Measurements from ENCODE around the gene PRX. TPM values are rescaled to one million over a fixed set of nuclear protein-coding genes. Genes with fewer than 3 reads are reported as not detected.

PRX gene
- total and polyA plus RNA-seq, 2 of the 4 experiments (the other 2 are of a cell fraction) = 0.90 to 1.7 TPM

- Histone ChIP-seq H4K20me1 (ENCODE audit: insufficient read depth, low read length) (peaks cover 4% of the 10 kb centered on the region; the same call in 1 of the 2 replicates), H3K4me1 (ENCODE audit: control insufficient read depth, insufficient read depth, low read length) (peaks cover 9% of the 10 kb centered on the region), H3K23ac (ENCODE audit: low read depth, low read length) (no peak overlapping the region), H4K5ac (ENCODE audit: low read depth, low read length) (no peak overlapping the region), H2BK120ac (ENCODE audit: low read depth, low read length) (no peak overlapping the region), H3K79me1 (ENCODE audit: low read depth in 1 of 2, low read length in 2 of 2) (peaks cover 2 to 19% of the 10 kb centered on the region in 2 experiments; a peak in 2 of 4 replicates), H3K36me3 (ENCODE audit: control insufficient read depth, insufficient read depth, low read length) (peaks cover 12% of the 10 kb centered on the region), H3K18ac (ENCODE audit: low read depth, low read length) (no peak overlapping the region), H2AK9ac (replicated peaks; ENCODE audit: low read depth, low read length, poor library complexity) (no peak overlapping the region), H3K27me3 (ENCODE audit: control insufficient read depth, insufficient read depth, low read length) (no peaks in the 10 kb centered on the region), H4K91ac (ENCODE audit: insufficient read depth, low read depth, low read length) (no peak overlapping the region; the same call in 1 of the 2 replicates), H3K9me1 (ENCODE audit: insufficient read depth, low read length) (peaks cover 9% of the 10 kb centered on the region), H2BK20ac (ENCODE audit: low read depth, low read length) (no peak overlapping the region), H2AK5ac (ENCODE audit: low read depth, low read length) (peak overlapping the region; percentile 61; the same call in 1 of the 2 replicates), H2BK5ac (ENCODE audit: low read depth, low read length, poor library complexity, severe bottlenecking) (no peak overlapping the region), H3K4me2 (ENCODE audit: low read depth, low read length) (no peak overlapping the region), H3K9me3 (ENCODE audit: control insufficient read depth, insufficient read depth, low read length) (no peaks in the 10 kb centered on the region), H3K14ac (replicated peaks; ENCODE audit: low read depth, low read length) (no peak overlapping the region), H2BK15ac (ENCODE audit: low read depth, low read length) (no peak overlapping the region), H4K8ac (ENCODE audit: low read depth in 2 of 2, low read length in 2 of 2) (no peak overlapping the region), H3K27ac (ENCODE audit: insufficient read depth, low read length) (no peak overlapping the region), H3K9ac (ENCODE audit: low read depth, low read length) (no peak overlapping the region), H3K56ac (ENCODE audit: extremely low read depth, insufficient read depth, low read length) (no peak overlapping the region), H2AFZ (replicated peaks; ENCODE audit: low read length, poor library complexity) (no peak overlapping the region), H3K4ac (ENCODE audit: low read depth, low read length) (no peak overlapping the region; the same call in 1 of the 2 replicates), H3K4me3 (ENCODE audit: insufficient read depth, low read depth, low read length) (no peak overlapping the region)
- POLR2A ChIA-PET (ENCODE audit: unreplicated experiment) = no interaction called here
- BruUV-seq (replicated peaks) = no TSS peak
- intact Hi-C loops (cut with micrococcal nuclease) (loop anchor here (1.0 to 10.0 kb wide), 5 partner anchors 45 to 228 kb away; partner anchors contain the start of genes C19orf47 and PLD3), dilution Hi-C loops (cut with HindIII; ENCODE audit: low sequenced_read_pairs, unreplicated experiment) (no loop called here), in situ Hi-C loops (cut with MboI; ENCODE audit: low sequenced_read_pairs) (no loop called here)
- 97% methylated on average over 3 of the region's 5 CpGs; no CpG with 5 or more reads in 1 of the 2 experiments for WGBS, 2 experiments (ENCODE audit: extremely low coverage in 2 of 2, insufficient read length in 1 of 2)
- ATAC-seq (ENCODE audit: low read depth) = no peak
- DNase-seq = no peak
- CTCF ChIA-PET = interaction anchor here (1.3 to 1.8 kb wide), 2 partner anchors 7 to 45 kb away, joined by 4 to 8 read pairs; no protein-coding TSS in a partner anchor
- TF ChIP-seq RCOR1 (IDR thresholded peaks at IDR 0.05; ENCODE audit: insufficient replicate concordance, low read length) (no peak), BHLHE40 (IDR thresholded peaks at IDR 0.05; ENCODE audit: low read depth, low read length) (no peak), CEBPB (IDR thresholded peaks at IDR 0.05; ENCODE audit: low read depth, low read length) (no peak)
Observed at GRCh38 chr19:40419780-40420179, 6.6 kb upstream of the PRX start.
